ENCODE results near the gene PCDHGA10.
"Not testable (repeated sequence)": the region's sequence is repeated elsewhere in the genome, so short reads cannot be mapped to it uniquely, and the experiment has no call there.

Gene PCDHGA10

DNA sequence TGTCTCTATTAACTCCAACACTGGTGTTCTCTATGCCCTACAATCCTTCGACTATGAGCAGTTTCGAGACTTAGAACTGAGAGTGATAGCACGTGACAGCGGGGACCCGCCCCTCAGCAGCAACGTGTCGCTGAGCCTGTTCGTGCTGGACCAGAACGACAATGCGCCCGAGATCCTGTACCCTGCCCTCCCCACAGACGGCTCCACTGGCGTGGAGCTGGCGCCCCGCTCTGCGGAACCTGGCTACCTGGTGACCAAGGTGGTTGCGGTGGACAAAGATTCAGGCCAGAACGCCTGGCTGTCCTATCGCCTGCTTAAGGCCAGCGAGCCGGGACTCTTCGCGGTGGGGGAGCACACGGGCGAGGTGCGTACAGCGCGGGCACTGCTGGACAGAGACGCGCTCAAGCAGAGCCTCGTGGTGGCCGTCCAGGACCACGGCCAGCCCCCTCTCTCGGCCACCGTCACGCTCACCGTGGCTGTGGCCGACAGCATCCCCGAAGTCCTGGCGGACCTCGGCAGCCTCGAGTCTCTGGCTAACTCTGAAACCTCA, 10.0 kb downstream of the PCDHGA10 start:
- no peak for DNase-seq

DNA sequence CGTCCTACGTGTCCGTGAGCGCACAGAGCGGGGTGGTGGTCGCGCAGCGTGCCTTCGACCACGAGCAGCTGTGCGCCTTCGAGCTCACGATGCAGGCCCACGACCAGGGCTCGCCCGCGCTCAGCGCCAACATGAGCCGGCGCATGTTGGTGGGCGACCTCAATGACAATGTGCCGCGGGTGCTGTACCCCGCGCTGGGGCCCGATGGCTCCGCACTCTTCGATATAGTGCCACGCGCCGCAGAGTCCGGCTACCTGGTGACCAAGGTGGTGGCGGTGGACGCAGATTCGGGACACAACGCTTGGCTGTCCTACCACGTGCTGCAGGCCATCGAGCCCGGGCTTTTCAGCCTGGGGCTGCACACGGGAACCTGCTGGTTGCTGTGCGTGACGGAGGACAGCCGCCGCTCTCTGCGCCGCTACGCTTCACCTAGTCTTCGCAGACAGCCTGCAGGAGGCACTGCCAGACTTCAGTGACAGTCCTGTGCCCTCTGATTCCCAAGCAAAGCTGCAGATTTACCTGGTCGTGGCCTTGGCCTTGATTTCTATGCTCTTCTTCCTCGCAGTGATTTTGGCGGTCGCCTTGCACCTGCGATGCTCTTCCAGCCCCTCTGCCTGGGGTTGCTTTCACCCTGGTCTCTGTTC, 15.1 kb downstream of the PCDHGA10 start:
- no peak for DNase-seq

DNA sequence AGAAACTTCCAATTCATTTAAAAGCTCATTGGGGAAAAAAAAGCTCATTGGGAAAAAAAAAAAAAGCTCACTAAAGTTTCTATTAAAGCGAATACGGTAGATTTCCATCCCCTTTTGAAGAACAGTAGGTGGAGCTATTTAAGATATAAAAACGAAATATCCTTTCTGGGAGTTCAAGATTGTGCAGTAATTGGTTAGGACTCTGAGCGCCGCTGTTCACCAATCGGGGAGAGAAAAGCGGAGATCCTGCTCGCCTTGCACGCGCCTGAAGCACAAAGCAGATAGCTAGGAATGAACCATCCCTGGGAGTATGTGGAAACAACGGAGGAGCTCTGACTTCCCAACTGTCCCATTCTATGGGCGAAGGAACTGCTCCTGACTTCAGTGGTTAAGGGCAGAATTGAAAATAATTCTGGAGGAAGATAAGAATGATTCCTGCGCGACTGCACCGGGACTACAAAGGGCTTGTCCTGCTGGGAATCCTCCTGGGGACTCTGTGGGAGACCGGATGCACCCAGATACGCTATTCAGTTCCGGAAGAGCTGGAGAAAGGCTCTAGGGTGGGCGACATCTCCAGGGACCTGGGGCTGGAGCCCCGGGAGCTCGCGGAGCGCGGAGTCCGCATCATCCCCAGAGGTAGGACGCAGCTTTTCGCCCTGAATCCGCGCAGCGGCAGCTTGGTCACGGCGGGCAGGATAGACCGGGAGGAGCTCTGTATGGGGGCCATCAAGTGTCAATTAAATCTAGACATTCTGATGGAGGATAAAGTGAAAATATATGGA, 17.7 kb downstream of the PCDHGA10 start, which contains the start of gene PCDHGA12:
TSS of gene PCDHGA12 (plus strand) at position 176 of the 782 bp plus-strand sequence. CDS start at position 429, 253 bp downstream.
- no peak for DNase-seq

DNA sequence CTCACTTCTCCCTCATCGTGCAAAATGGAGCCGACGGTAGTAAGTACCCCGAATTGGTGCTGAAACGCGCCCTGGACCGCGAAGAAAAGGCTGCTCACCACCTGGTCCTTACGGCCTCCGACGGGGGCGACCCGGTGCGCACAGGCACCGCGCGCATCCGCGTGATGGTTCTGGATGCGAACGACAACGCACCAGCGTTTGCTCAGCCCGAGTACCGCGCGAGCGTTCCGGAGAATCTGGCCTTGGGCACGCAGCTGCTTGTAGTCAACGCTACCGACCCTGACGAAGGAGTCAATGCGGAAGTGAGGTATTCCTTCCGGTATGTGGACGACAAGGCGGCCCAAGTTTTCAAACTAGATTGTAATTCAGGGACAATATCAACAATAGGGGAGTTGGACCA, 18.5 kb downstream of the PCDHGA10 start:
- no peak for DNase-seq

DNA sequence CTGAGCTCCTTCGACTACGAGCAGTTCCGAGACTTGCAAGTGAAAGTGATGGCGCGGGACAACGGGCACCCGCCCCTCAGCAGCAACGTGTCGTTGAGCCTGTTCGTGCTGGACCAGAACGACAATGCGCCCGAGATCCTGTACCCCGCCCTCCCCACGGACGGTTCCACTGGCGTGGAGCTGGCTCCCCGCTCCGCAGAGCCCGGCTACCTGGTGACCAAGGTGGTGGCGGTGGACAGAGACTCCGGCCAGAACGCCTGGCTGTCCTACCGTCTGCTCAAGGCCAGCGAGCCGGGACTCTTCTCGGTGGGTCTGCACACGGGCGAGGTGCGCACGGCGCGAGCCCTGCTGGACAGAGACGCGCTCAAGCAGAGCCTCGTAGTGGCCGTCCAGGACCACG, 19.5 kb downstream of the PCDHGA10 start:
- DNase-seq, result not testable (repeated sequence)

DNA sequence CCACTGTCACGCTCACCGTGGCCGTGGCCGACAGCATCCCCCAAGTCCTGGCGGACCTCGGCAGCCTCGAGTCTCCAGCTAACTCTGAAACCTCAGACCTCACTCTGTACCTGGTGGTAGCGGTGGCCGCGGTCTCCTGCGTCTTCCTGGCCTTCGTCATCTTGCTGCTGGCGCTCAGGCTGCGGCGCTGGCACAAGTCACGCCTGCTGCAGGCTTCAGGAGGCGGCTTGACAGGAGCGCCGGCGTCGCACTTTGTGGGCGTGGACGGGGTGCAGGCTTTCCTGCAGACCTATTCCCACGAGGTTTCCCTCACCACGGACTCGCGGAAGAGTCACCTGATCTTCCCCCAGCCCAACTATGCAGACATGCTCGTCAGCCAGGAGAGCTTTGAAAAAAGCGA, 19.9 kb downstream of the PCDHGA10 start:
- not testable (repeated sequence) for DNase-seq

DNA sequence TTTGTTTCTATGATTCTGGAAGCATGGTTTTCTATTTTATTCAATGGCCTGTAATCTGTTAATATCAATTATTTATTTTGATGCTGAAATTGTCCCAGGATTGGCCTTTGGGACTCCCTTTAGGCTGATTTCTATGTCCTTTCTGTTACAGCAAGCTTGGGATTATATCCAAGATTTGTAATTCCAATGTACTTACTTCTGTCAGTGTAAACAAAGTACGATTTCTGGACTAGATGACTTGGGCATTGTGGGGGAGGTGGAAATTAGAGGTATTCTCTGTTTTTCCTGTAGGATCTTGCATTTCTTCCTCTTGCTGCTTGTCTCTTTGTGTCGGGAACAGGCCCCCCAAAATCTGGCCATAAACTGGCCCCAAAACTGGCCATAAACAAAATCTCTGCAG, 21.2 kb downstream of the PCDHGA10 start:
- DNase-seq, result no peak

DNA sequence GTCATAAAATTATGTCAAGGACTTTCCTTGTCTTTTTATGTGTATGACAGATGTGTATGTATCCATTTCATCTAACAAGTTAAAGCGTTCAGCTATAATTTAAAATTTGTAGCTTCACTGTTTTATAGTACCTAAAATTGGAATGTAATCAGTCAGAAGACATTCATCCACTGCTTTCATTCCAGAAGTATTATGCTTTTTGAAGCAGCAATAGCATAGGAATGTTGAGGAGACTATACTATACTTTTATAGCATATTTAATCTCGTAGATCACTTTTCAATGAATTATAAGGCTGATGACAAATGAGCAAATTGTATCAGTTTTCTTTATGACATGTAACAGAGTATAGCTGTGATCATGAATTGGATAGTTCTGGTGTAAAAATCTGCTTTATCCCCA, 24.4 kb downstream of the PCDHGA10 start:
- no peak for DNase-seq

DNA sequence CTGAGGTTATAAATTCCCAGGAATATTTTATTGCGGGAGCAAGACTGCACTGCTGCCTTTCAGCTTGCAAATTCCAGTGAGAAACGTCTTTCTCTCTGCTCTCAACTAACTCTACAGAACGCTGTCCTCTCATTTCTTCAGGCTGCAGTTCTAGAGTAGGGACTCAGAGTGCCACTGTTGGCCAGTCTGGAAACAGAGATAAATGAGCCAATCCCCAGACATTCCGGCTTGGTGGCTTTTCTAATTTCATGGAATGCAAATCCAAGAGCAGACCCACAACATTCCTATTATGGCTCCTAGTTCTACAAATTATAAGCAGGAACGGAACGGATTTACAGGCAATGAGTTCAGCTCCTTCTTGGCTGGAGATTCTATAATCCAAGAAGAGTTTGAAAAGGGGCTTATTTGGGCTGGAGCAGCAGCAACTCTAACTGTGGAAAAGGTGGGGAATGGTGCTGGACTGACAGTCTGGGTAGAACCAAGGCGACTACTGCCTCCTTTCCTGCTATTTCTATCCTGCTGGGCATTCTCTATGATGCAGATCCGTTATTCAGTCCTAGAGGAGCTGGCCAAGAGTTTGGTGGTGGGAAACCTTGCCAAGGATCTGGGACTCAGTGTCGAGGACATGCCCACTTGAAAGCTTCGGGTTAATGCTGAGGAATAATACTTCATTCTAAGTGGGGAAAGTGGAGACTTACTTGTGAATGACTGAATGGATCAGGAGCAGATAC, 26.8 kb downstream of the PCDHGA10 start:
- DNase-seq, result no peak

DNA sequence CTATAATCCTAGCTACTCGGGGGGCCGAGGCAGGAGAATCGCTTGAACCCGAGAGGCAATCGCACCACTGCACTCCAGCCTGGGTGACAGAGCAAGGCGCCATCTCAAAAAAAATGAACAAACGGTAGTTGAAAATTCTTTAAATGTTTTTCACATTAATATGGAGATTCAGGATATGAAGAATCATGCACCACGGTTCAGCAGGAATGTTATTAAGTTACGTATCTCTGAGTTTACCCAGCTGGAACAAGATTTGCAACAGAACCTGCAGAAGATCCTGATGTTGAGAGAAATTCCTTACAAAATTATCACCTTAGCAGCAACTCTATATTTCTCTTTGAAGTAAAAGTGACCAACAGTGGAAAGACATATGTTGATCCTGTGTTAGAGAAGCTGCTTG, 27.6 kb downstream of the PCDHGA10 start:
- no peak for DNase-seq

DNA sequence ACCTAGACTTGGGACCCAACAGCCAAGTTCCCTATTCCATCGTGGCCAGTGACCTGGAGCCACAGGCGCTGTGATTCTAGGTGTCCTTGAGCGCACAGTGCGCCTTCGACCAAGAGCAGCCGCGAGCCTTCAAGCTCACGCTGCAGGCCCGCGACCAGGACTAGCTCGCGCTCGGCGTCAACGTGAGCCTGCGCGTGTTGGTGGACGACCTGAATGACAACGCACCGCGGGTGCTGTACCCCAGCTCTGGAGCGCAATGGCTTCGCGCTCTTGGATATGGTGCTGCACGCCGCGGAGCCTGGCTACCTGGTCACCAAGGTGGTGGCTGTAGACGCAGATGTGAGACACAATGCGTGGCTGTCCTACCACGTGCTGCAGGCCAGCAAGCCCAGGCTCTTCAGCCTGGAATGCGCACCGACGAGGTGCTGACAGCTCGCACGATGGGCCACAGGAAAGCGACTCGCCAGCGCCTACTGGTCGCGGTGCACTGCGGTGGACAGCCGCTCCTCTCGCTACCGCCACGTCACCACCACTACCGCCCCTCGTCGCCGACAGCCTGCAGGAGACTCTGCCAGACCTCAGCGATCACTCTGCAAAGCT, 28.9 kb downstream of the PCDHGA10 start:
- DNase-seq, result no peak

DNA sequence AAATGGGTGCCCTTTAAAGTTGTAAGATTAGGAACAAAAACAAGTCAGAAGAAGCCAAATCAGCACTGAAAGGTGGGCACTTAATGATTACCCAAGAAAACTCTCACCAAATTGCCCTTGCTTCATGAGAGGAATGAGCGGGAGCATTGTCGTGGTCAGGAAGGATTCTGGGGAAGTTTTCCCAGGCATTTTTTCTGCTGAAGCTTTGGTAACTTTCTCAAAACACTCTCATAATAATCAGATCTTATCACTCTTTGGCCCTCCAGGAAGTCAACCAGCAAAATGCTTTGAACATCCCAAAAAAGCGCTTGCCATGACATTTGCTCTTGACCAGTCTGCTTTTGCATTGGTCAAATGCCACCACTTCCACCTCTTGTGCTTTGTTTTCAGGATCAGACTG, 52.6 kb downstream of the PCDHGA10 start:
- no peak for DNase-seq
